Transverse colon (tissue), 4 donors: ENCODE results near the gene TMEM74B. TPM values are rescaled to one million over a fixed set of nuclear protein-coding genes. Genes with fewer than 3 reads are reported as not detected.

Experiments used
- total RNA-seq, 4 donors: library from RNA; depleted of rRNA; stranded (reverse); fragments of >200 nt; gene quantifications; one replicate each; pipeline ENCODE4 v1.1.0, GENCODE V29; 2016

TMEM74B gene
- total RNA-seq, 4 donors from 2014 or later: 0.96 to 10.5 (median 4.0) TPM; not detected in 1

Other genes starting within 250 kb of the TMEM74B start
- not detected for gene RSPO4, start 182.7 kb downstream of the TMEM74B start, total RNA-seq
- 100 to 1,000 TPM in 3 of 4 donors, 10 to 100 TPM in 1; 55.1 to 173 (median 120) TPM for gene PSMF1, start 66.4 kb downstream of the TMEM74B start, total RNA-seq
- under 1 TPM in 2 of 4 donors, not detected in 2; 0.32 to 0.55 TPM for gene C20orf202, start 18.5 kb upstream of the TMEM74B start, total RNA-seq
- gene RAD21L1, start 41.1 kb upstream of the TMEM74B start, total RNA-seq: not detected
- gene SNPH, start 81.3 kb upstream of the TMEM74B start, total RNA-seq: 1 to 10 TPM; 2.2 to 2.6 (median 2.3) TPM
- 100 to 1,000 TPM; 132 to 427 (median 300) TPM for gene SDCBP2, start 144.2 kb upstream of the TMEM74B start, total RNA-seq
- 100 to 1,000 TPM; 120 to 202 (median 144) TPM for gene FKBP1A, start 208.1 kb upstream of the TMEM74B start, total RNA-seq